Testis (tissue), 2 donors: ENCODE data around the gene WDFY2.

ENCODE experiments used
- POLR2A ChIP-seq: fragments of 450-650 bp; IDR thresholded peaks from one replicate; pipeline ENCODE4 v1.6.1; 2017; ENCODE audit warnings: antibody characterized with exemption, mild to moderate bottlenecking, moderate library complexity
- TF ChIP-seq, protein P1 (sequence below), 3 experiments: fragments of 450-650 bp in 2 of 3; fragments of 200-600 bp in 1 of 3; sonication (generic) in 1 of 3; IDR thresholded peaks; one replicate each; pipeline ENCODE4 v1.5.1; 2016 to 2019; ENCODE audit warnings: antibody characterized with exemption in 3 of 3, mild to moderate bottlenecking in 2 of 3, moderate library complexity in 1 of 3

DNA sequence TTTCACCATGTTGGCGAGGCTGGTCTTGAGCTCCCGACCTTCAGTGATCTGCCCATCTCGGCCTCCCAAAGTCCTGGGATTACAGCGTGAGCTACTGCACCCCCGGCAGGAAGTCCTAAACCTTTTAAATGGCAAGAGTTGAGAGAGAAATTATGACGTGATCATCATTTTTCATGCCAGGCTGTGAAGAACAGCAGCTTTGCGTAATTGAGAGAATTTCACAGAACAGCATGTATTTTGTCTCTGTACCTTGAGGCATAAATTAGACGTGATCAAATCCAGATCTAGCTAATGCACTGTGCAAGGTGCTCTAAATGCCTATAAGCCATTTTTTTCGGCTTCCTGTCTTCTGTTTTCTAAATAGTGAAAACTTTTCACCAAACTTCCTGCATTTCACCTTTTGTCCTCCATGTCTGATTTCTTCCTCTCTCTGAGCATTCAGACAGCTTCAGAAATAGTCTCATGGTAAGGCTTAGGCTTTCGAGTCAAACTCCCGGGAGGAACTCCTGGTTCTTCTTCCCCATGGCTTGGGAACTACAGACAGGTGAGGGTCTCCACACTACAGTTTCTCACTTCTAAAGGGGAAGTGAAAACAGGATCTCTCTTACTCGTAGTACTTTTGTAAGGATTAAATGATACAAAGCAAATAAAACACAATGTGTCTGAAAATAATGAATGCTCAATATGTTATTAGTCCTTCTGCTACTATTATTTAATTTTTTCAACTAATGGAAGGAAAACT is 51.0 kb downstream of the WDFY2 start:
- TF ChIP-seq, protein P1, sequence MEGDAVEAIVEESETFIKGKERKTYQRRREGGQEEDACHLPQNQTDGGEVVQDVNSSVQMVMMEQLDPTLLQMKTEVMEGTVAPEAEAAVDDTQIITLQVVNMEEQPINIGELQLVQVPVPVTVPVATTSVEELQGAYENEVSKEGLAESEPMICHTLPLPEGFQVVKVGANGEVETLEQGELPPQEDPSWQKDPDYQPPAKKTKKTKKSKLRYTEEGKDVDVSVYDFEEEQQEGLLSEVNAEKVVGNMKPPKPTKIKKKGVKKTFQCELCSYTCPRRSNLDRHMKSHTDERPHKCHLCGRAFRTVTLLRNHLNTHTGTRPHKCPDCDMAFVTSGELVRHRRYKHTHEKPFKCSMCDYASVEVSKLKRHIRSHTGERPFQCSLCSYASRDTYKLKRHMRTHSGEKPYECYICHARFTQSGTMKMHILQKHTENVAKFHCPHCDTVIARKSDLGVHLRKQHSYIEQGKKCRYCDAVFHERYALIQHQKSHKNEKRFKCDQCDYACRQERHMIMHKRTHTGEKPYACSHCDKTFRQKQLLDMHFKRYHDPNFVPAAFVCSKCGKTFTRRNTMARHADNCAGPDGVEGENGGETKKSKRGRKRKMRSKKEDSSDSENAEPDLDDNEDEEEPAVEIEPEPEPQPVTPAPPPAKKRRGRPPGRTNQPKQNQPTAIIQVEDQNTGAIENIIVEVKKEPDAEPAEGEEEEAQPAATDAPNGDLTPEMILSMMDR (IDR thresholded peaks at IDR 0.05), result no peak
- no peak for TF ChIP-seq POLR2A
